Panc1 (cell line): ENCODE results near the gene HSD17B1. TPM values are rescaled to one million over a fixed set of nuclear protein-coding genes. Genes with fewer than 3 reads are reported as not detected.

ENCODE experiments used
- ATAC-seq: fragments of 200-7000 bp; cut with Tn5 transposase; 2 replicates; pipeline ENCODE4 v1.9.1; 2020; ENCODE audit warnings: mild to moderate bottlenecking, moderate library complexity
- BruUV-seq: library from RNA; stranded (reverse); fragments of 400-500 nt; replicated peaks from 2 replicates; lab custom pipeline; 2021; lab: Mats Ljungman, UMichigan
- CTCF ChIA-PET: fragments of 300-600 bp; sonication (Branson Sonifier 250); formaldehyde crosslinking; loops from one replicate; lab custom pipeline; 2022; ENCODE audit warnings: antibody characterized with exemption; lab: Charles Lee
- POLR2A ChIA-PET: fragments of 300-600 bp; sonication (Branson Sonifier 250); formaldehyde crosslinking; loops from one replicate; lab custom pipeline; 2022; ENCODE audit warnings: antibody characterized with exemption; lab: Charles Lee
- DNase-seq: peaks from one replicate; pipeline ENCODE4 v3.0.0-alpha.2; 2010; ENCODE audit warnings: low read depth, low spot score
- H3K27ac ChIP-seq: 2 replicates; pipeline ENCODE4 v1.5.1; 2011; ENCODE audit warnings: mild to moderate bottlenecking, low read length, inconsistent platforms
- H3K27me3 ChIP-seq: fragments of 200-500 bp; sonication (Bioruptor generic); 2 replicates; pipeline ENCODE4 v1.6.0; 2014; ENCODE audit warnings: low read length, inconsistent platforms; ENCODE audit not compliant: control insufficient read depth, insufficient read depth
- H3K36me3 ChIP-seq: fragments of 200-500 bp; sonication (Bioruptor generic); 2 replicates; pipeline ENCODE4 v1.5.1; 2014; ENCODE audit warnings: inconsistent platforms, mild to moderate bottlenecking, low read length, moderate library complexity; ENCODE audit not compliant: control insufficient read depth, insufficient read depth
- H3K4me1 ChIP-seq: 2 replicates; pipeline ENCODE4 v1.5.1; 2011; ENCODE audit warnings: inconsistent platforms, mild to moderate bottlenecking, low read length, moderate library complexity; ENCODE audit not compliant: control insufficient read depth, insufficient read depth
- H3K4me3 ChIP-seq, 2 experiments: 2 replicates each; pipeline ENCODE4 v1.5.1; 2011 to 2012; ENCODE audit warnings: low read depth in 2 of 2, low read length in 2 of 2, mild to moderate bottlenecking in 2 of 2, inconsistent platforms in 1 of 2, moderate library complexity in 1 of 2
- H3K9me3 ChIP-seq: fragments of 200-500 bp; sonication (Bioruptor generic); 2 replicates; pipeline ENCODE4 v1.5.1; 2014; ENCODE audit warnings: low read depth, mild to moderate bottlenecking, inconsistent platforms, low read length, moderate library complexity; ENCODE audit not compliant: control insufficient read depth, insufficient read depth
- CTCF ChIP-seq: fragments of 450-650 bp; IDR thresholded peaks from 2 replicates; pipeline ENCODE4 v1.5.1; 2017; ENCODE audit warnings: mild to moderate bottlenecking
- POLR2AphosphoS5 ChIP-seq: IDR thresholded peaks from 2 replicates; pipeline ENCODE4 v1.6.1; 2012; ENCODE audit warnings: mild to moderate bottlenecking, low read depth, low read length, moderate library complexity
- REST ChIP-seq, 2 experiments: IDR thresholded peaks; 2 replicates each; pipeline ENCODE4 v1.6.1; 2011 to 2012; ENCODE audit warnings: low read depth in 2 of 2, control low read depth in 1 of 2, low read length in 1 of 2, mild to moderate bottlenecking in 1 of 2, moderate library complexity in 1 of 2; ENCODE audit not compliant: insufficient read depth in 1 of 2
- SIN3A ChIP-seq: IDR thresholded peaks from 2 replicates; pipeline ENCODE4 v1.6.1; 2012; ENCODE audit warnings: low read depth, mild to moderate bottlenecking, low read length, moderate library complexity, borderline replicate concordance; ENCODE audit not compliant: insufficient read depth
- TCF7L2 ChIP-seq: IDR thresholded peaks from 2 replicates; pipeline ENCODE4 v1.6.1; 2011; ENCODE audit warnings: mild to moderate bottlenecking, low read depth, low read length, inconsistent platforms
- in situ Hi-C: cut with HindIII; loops from 2 replicates; pipeline ENCODE4 v1.10.0; 2016; ENCODE audit warnings: low sequenced_read_pairs, low pct_unique_long_range_greater_than_20kb
- intact Hi-C: fragments of 100-400 bp; cut with micrococcal nuclease; formaldehyde crosslinking; loops from one replicate; pipeline ENCODE4 v1.10.0; 2022; ENCODE audit not compliant: unreplicated experiment
- total RNA-seq: library from RNA; stranded (reverse); gene quantifications from one replicate; pipeline ENCODE4 v1.2.1, GENCODE V29; 2021; ENCODE audit not compliant: unreplicated experiment

Gene HSD17B1
- total RNA-seq, 1 experiment from 2014 or later: 5.4 TPM

GRCh38 chr17:42571435-42572225, 18.9 kb downstream of the HSD17B1 start:
- Histone ChIP-seq H3K27me3 (no peaks in the 10 kb centered on the region), H3K4me3 (no peak overlapping the region), H3K36me3 (peaks cover 5% of the 10 kb centered on the region), H3K27ac (peak overlapping the region; percentile 44; the same call in 1 of the 2 replicates), H3K9me3 (no peaks in the 10 kb centered on the region), H3K4me1 (peaks cover 25% of the 10 kb centered on the region)
- POLR2A ChIA-PET: no interaction called here
- CTCF ChIA-PET: no interaction called here
- ATAC-seq (no peak), DNase-seq (no peak)
- in situ Hi-C loops: no loop called here
- intact Hi-C loops: no loop called here
- no peak for TF ChIP-seq SIN3A
- no peak for TF ChIP-seq TCF7L2
- TF ChIP-seq REST (IDR thresholded peaks at IDR 0.05; ENCODE audit: insufficient read depth in 1 of 2, low read depth in 2 of 2, low read length in 1 of 2): no peak
- TF ChIP-seq POLR2AphosphoS5: no peak
- no peak for TF ChIP-seq CTCF
- TSS peak; percentile 42 for BruUV-seq

GRCh38 chr17:42573095-42573494, 20.4 kb downstream of the HSD17B1 start:
- Histone ChIP-seq H3K27ac (peak overlapping the region; percentile 44; the same call in 1 of the 2 replicates), H3K4me1 (peaks cover 28% of the 10 kb centered on the region), H3K27me3 (no peaks in the 10 kb centered on the region), H3K9me3 (no peaks in the 10 kb centered on the region), H3K36me3 (peaks cover 5% of the 10 kb centered on the region), H3K4me3 (no peak overlapping the region)
- intact Hi-C loops (no loop called here), in situ Hi-C loops (no loop called here)
- ATAC-seq: no peak
- ChIA-PET POLR2A (no interaction called here), CTCF (no interaction called here)
- TF ChIP-seq CTCF (no peak), TCF7L2 (no peak), POLR2AphosphoS5 (no peak; the same call in 1 of the 2 replicates), REST (IDR thresholded peaks at IDR 0.05; ENCODE audit: insufficient read depth in 1 of 2, low read depth in 2 of 2, low read length in 1 of 2) (no peak), SIN3A (no peak)
- no peak for DNase-seq
- no TSS peak for BruUV-seq
